HG03045 (cell line): ENCODE data around the gene CDC14B.
"Not testable (repeated sequence)": the region's sequence is repeated elsewhere in the genome, so short reads cannot be mapped to it uniquely, and the experiment has no call there.

Source experiments
- ATAC-seq: cut with Tn5 transposase; IDR thresholded peaks from one replicate; pipeline ENCODE4 v1.9.1; 2021; ENCODE audit warnings: mild to moderate bottlenecking, moderate library complexity; ENCODE audit not compliant: unreplicated experiment

The CDC14B gene

GRCh38 chr9:96587338-96588315 is 32.0 kb downstream of the CDC14B start:
- ATAC-seq: no peak

GRCh38 chr9:96585426-96585825 is 34.2 kb downstream of the CDC14B start:
- no peak for ATAC-seq

- ATAC-seq: not testable (repeated sequence)
Measured at GRCh38 chr9:96582199-96582598, 37.4 kb downstream of the CDC14B start.

GRCh38 chr9:96581786-96582185 is 37.9 kb downstream of the CDC14B start:
- no peak for ATAC-seq

GRCh38 chr9:96581301-96581700 is 38.3 kb downstream of the CDC14B start:
- no peak for ATAC-seq

GRCh38 chr9:96574931-96575351 is 44.7 kb downstream of the CDC14B start:
- no peak for ATAC-seq

- no peak for ATAC-seq
Measured at GRCh38 chr9:96574455-96574854, 45.2 kb downstream of the CDC14B start.

- peak; percentile 56 for ATAC-seq
Measured at GRCh38 chr9:96567203-96567700, 52.4 kb downstream of the CDC14B start.

GRCh38 chr9:96566498-96567202 is 53.0 kb downstream of the CDC14B start:
- ATAC-seq: peak; percentile 88

- ATAC-seq: no peak
Measured at GRCh38 chr9:96565671-96566497, 53.8 kb downstream of the CDC14B start.

- no peak for ATAC-seq
Measured at GRCh38 chr9:96564217-96564616, 55.4 kb downstream of the CDC14B start.

- ATAC-seq: no peak
Measured at GRCh38 chr9:96559339-96559943, 60.2 kb downstream of the CDC14B start.

GRCh38 chr9:96557921-96558320 is 61.7 kb downstream of the CDC14B start:
- no peak for ATAC-seq

GRCh38 chr9:96556701-96557461 is 62.8 kb downstream of the CDC14B start:
- ATAC-seq: no peak

GRCh38 chr9:96555567-96556386 is 63.9 kb downstream of the CDC14B start:
- no peak for ATAC-seq

GRCh38 chr9:96554801-96555566 is 64.7 kb downstream of the CDC14B start:
- ATAC-seq: no peak

GRCh38 chr9:96554326-96554725 is 65.3 kb downstream of the CDC14B start:
- ATAC-seq: no peak

- no peak for ATAC-seq
Measured at GRCh38 chr9:96553070-96553469, 66.6 kb downstream of the CDC14B start.
